ENCODE data around the gene ARSA. TPM values are rescaled to one million over a fixed set of nuclear protein-coding genes. Genes with fewer than 3 reads are reported as not detected.

Gene ARSA
- total RNA-seq, 1 experiment from 2014 or later, result 40.2 TPM

- no peak for DNase-seq
- no peak overlapping the region for H3K27ac Mint-ChIP-seq (ENCODE audit: unreplicated experiment)
- intact Hi-C loops (cut with micrococcal nuclease; ENCODE audit: unreplicated experiment), result no loop called here
- BruUV-seq (replicated peaks), result no TSS peak
- CTCF ChIA-PET, result interaction anchor here (0.6 kb wide), 1 partner anchor 89 kb away, joined by 3 read pairs; no protein-coding TSS in a partner anchor
- no peak overlapping the region for H3K4me3 Mint-ChIP-seq (ENCODE audit: low read depth, unreplicated experiment)
- H3K36me3 Mint-ChIP-seq (ENCODE audit: insufficient read depth, unreplicated experiment), result peaks cover 2% of the 10 kb centered on the region
- TF ChIP-seq CTCF (IDR thresholded peaks at IDR 0.05; ENCODE audit: unreplicated experiment), result no peak
- peaks cover 14% of the 10 kb centered on the region for H3K27me3 Mint-ChIP-seq (ENCODE audit: unreplicated experiment)
- peaks cover 12% of the 10 kb centered on the region for H3K4me1 Mint-ChIP-seq (ENCODE audit: low read depth, unreplicated experiment)
- H3K9me3 Mint-ChIP-seq (ENCODE audit: low read depth, unreplicated experiment), result peaks cover 3% of the 10 kb centered on the region
Measured at GRCh38 chr22:50633771-50634170, 5.8 kb upstream of the ARSA start.

- TF ChIP-seq CTCF (IDR thresholded peaks at IDR 0.05; ENCODE audit: unreplicated experiment), result no peak
- Mint-ChIP-seq H3K9me3 (ENCODE audit: low read depth, unreplicated experiment) (peaks cover 3% of the 10 kb centered on the region), H3K4me1 (ENCODE audit: low read depth, unreplicated experiment) (peaks cover 18% of the 10 kb centered on the region), H3K27me3 (ENCODE audit: unreplicated experiment) (peaks cover 12% of the 10 kb centered on the region), H3K36me3 (ENCODE audit: insufficient read depth, unreplicated experiment) (peaks cover 9% of the 10 kb centered on the region), H3K4me3 (ENCODE audit: low read depth, unreplicated experiment) (no peak overlapping the region), H3K27ac (ENCODE audit: unreplicated experiment) (no peak overlapping the region)
- no TSS peak for BruUV-seq (replicated peaks)
- intact Hi-C loops (cut with micrococcal nuclease; ENCODE audit: unreplicated experiment), result no loop called here
- DNase-seq, result no peak
- CTCF ChIA-PET, result interaction anchor here (0.6 kb wide), 1 partner anchor 88 kb away, joined by 3 read pairs; no protein-coding TSS in a partner anchor
Measured at GRCh38 chr22:50633086-50633485, 5.1 kb upstream of the ARSA start.

GRCh38 chr22:50630376-50630775, 2.4 kb upstream of the ARSA start:
- no peak for DNase-seq
- intact Hi-C loops (cut with micrococcal nuclease; ENCODE audit: unreplicated experiment), result no loop called here
- H3K9me3 Mint-ChIP-seq (ENCODE audit: low read depth, unreplicated experiment), result no peaks in the 10 kb centered on the region
- no peak for TF ChIP-seq CTCF (IDR thresholded peaks at IDR 0.05; ENCODE audit: unreplicated experiment)
- CTCF ChIA-PET, result no interaction called here
- BruUV-seq (replicated peaks), result no TSS peak
- H3K4me3 Mint-ChIP-seq (ENCODE audit: low read depth, unreplicated experiment), result no peak overlapping the region
- H3K27me3 Mint-ChIP-seq (ENCODE audit: unreplicated experiment), result peaks cover 1% of the 10 kb centered on the region
- no peak overlapping the region for H3K27ac Mint-ChIP-seq (ENCODE audit: unreplicated experiment)
- peaks cover 26% of the 10 kb centered on the region for H3K4me1 Mint-ChIP-seq (ENCODE audit: low read depth, unreplicated experiment)
- peaks cover 20% of the 10 kb centered on the region for H3K36me3 Mint-ChIP-seq (ENCODE audit: insufficient read depth, unreplicated experiment)

GRCh38 chr22:50628543-50629134, 687 bp upstream of the ARSA start:
- Mint-ChIP-seq H3K27ac (ENCODE audit: unreplicated experiment) (peak overlapping the region; percentile 42), H3K27me3 (ENCODE audit: unreplicated experiment) (no peaks in the 10 kb centered on the region), H3K9me3 (ENCODE audit: low read depth, unreplicated experiment) (no peaks in the 10 kb centered on the region), H3K4me3 (ENCODE audit: low read depth, unreplicated experiment) (peak overlapping the region; percentile 80), H3K36me3 (ENCODE audit: insufficient read depth, unreplicated experiment) (peaks cover 20% of the 10 kb centered on the region), H3K4me1 (ENCODE audit: low read depth, unreplicated experiment) (peaks cover 26% of the 10 kb centered on the region)
- DNase-seq, result no peak
- CTCF ChIA-PET, result interaction anchor here (1.1 kb wide), 1 partner anchor 71 kb away, joined by 4 read pairs; no protein-coding TSS in a partner anchor
- intact Hi-C loops (cut with micrococcal nuclease; ENCODE audit: unreplicated experiment), result no loop called here
- BruUV-seq (replicated peaks), result no TSS peak
- no peak for TF ChIP-seq CTCF (IDR thresholded peaks at IDR 0.05; ENCODE audit: unreplicated experiment)
